ENCODE data around the gene FAM107B.

DNA sequence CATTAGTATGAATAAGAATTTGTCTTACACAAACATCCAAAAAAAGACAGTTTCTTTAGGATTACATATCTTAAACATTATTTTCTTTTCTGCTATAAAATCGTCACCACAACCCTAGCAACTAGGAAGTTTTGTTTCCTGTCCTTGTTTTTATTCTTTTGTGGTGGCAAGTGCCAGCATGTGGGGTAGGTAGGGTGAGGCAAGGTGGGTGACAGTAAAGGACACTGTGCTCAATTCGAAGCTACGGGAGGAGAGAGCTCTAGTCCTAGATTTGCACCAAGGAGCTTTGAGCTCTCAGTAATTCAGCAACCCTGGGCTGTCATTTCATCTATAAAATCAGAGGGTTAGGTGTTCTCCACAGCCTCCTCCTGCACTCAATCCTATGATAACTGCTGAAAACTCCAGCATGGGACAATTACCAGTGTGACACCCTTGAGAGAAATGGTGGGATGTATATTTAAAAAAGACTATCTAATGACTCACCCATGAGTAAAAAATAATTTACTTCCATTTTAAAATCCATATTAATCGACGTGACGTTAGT, 187.1 kb downstream of the FAM107B start:
- TF ChIP-seq FOXP2 (optimal IDR thresholded peaks at IDR 0.05; ENCODE audit: borderline replicate concordance, extremely low read depth, extremely low read length, insufficient read depth) (no peak), POLR2AphosphoS5 (IDR thresholded peaks at IDR 0.05; ENCODE audit: low read depth, low read length) (no peak)
- TF ChIP-seq, protein P1, sequence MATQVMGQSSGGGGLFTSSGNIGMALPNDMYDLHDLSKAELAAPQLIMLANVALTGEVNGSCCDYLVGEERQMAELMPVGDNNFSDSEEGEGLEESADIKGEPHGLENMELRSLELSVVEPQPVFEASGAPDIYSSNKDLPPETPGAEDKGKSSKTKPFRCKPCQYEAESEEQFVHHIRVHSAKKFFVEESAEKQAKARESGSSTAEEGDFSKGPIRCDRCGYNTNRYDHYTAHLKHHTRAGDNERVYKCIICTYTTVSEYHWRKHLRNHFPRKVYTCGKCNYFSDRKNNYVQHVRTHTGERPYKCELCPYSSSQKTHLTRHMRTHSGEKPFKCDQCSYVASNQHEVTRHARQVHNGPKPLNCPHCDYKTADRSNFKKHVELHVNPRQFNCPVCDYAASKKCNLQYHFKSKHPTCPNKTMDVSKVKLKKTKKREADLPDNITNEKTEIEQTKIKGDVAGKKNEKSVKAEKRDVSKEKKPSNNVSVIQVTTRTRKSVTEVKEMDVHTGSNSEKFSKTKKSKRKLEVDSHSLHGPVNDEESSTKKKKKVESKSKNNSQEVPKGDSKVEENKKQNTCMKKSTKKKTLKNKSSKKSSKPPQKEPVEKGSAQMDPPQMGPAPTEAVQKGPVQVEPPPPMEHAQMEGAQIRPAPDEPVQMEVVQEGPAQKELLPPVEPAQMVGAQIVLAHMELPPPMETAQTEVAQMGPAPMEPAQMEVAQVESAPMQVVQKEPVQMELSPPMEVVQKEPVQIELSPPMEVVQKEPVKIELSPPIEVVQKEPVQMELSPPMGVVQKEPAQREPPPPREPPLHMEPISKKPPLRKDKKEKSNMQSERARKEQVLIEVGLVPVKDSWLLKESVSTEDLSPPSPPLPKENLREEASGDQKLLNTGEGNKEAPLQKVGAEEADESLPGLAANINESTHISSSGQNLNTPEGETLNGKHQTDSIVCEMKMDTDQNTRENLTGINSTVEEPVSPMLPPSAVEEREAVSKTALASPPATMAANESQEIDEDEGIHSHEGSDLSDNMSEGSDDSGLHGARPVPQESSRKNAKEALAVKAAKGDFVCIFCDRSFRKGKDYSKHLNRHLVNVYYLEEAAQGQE (IDR thresholded peaks at IDR 0.05; ENCODE audit: insufficient read depth in 1 of 2, low read depth in 2 of 2, low read length in 2 of 2): no peak

Data from PFSK-1 (cell line).